SK-MEL-5 (cell line): ENCODE results near the gene PEX16. TPM values are rescaled to one million over a fixed set of nuclear protein-coding genes. Genes with fewer than 3 reads are reported as not detected.

Source experiments
- DNase-seq: peaks from one replicate; pipeline ENCODE4 v3.0.0-alpha.2; 2016; ENCODE audit warnings: low read depth, low spot score
- in situ Hi-C: cut with HindIII; loops from 2 replicates; pipeline ENCODE4 v1.10.0; 2016; ENCODE audit warnings: low sequenced_read_pairs, high pct_unique_total_duplicates, low pct_unique_long_range_greater_than_20kb
- polyA plus RNA-seq, 2 experiments: library from polyadenylated mRNA; depleted of rRNA; stranded (reverse); fragments of >200 nt; gene quantifications; 2 replicates each; pipeline ENCODE4 v1.2.3, GENCODE V29; 2015
- total RNA-seq: library from RNA; depleted of rRNA; stranded (reverse); fragments of >200 nt; shearing (Covaris generic); gene quantifications from 2 replicates; pipeline ENCODE4 v1.2.3, GENCODE V29; 2014; rRNA removed

Gene PEX16
- total RNA-seq: 25.8 and 26.0 TPM in 2 replicates
- 29.8 and 43.7 TPM in 2 replicates for polyA plus RNA-seq (2015; cell fraction: cytosol; rRNA removed)
- 108 and 183 TPM in 2 replicates for polyA plus RNA-seq (2015; cell fraction: nucleus; rRNA removed)

GRCh38 chr11:45917623-45918330 lies at the start of gene PEX16:
Gene PEX16 (minus strand): TSS chr11:45917877. CDS start chr11:45917811, 66 bp downstream.
- peak; percentile 96 for DNase-seq
- in situ Hi-C loops: no loop called here

DNA sequence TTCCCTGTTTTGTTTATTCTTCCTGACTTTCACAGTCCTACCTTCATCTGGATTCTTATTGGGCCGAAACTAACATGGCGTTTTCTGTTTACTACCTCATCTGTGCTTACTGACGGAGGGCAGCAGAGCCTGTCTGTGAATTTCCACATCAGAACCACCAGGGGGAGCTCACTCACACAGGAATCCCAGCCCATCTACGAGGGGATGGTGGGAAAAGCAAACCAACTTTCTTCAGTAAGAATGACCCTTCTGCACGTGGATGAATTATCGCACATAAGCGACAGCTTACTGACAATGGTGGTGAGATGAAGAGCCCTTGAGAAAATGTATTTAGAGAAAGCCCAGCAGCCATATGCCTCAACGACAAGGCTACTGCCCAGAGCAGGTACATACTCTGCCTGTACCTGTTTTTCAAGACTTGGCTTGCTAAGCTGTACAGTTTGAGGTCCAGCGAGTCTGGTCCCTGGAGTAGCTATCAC lies 47.3 kb upstream of the PEX16 start:
- in situ Hi-C loops: no loop called here
- peak; percentile 82 for DNase-seq

GRCh38 chr11:45961751-45962240 lies 44.1 kb upstream of the PEX16 start:
- DNase-seq: no peak
- in situ Hi-C loops: no loop called here

GRCh38 chr11:45960387-45961095 lies 42.9 kb upstream of the PEX16 start:
- in situ Hi-C loops: no loop called here
- no peak for DNase-seq

GRCh38 chr11:45959851-45960250 lies 42.2 kb upstream of the PEX16 start:
- no peak for DNase-seq
- in situ Hi-C loops: no loop called here

DNA sequence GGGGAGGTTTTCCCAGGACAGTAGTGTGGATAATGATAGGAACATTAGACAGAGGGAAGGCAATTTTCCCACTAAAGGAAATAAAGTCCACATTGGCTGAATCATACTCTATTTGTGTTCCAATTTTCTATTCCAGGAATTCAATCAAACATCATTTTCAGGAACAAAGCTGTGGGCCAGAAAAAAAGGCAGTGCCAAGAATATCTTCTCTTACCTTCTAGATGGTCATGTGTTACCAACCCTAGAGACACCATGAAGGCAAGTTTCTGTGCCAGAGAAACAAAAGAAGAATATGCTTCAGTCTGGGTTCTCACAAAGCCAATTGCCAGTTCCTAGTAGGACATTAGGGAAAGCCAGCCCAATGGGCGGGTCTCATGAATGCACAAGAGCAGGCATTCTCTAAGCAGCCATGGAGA lies 32.3 kb upstream of the PEX16 start:
- DNase-seq: peak; percentile 22
- in situ Hi-C loops: no loop called here

DNA sequence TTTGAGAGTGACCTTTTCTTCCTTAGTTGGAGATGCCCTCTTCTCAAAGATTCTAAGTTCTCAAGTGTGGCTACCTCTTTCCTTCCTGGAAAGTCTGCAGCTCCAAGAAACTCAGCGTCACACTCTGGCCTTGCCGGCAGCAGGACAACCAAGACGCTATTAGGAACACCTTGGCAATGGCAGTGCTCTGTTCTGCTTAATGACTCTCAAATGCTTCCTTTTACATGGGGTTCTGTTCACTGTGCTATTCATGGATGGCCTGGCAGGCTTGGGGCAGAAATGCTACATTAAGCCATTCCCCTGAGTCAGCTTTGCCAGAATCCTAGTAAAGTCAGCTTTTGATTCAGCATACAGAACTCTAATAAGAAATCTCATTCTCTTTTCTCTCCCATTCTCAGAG lies 30.7 kb upstream of the PEX16 start:
- in situ Hi-C loops: no loop called here

DNA sequence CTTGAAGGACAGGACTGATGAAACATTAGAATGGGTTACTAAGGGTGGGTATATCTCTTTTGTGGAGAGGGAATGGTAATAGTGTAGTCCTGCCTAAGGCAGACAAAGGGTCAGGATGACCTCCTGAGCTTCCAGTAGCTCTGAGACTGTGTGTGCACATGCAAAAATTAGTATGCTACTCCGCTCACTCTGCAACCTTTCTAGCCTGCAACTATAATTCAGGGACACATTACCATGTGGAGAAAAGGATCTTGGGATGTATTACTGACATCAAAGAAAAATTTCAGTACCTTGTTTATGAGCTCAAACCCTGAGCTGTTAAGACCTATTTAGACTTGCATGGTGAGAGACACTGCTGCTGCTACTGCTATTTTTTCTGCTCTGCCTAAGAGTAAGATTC lies 30.2 kb upstream of the PEX16 start:
- in situ Hi-C loops: no loop called here
- no peak for DNase-seq

More for the DNA sequence above, 30.7 kb upstream of the PEX16 start:
- no peak for DNase-seq

DNA sequence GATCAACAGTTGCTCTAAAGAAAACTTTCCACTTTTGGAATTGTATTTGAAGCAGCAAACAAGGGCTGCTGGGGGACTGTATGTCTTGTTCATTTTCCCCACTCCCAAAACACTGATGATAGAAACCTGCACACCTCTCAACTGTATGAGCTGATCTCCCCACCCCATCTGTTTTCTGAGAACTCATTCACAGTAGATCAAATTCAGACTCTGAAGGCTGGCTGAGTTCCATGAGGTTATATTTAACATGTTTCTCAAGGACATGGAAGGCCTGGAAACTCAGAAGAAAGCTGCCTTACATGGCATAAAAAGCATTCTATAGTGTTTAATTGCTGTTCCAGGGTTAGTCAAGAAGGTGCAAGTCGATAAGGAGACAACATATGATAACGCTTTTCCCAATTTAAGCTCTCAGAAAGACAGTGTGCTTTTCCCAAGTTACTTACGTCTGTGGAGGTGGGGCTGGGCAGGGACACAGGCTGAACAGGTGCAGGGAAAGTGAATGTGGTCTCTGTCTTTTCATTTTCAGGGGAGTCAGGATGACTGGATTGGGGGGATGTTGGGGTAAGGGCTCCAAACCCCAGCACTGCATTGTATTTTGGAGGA lies 27.8 kb upstream of the PEX16 start:
- no peak for DNase-seq

DNA sequence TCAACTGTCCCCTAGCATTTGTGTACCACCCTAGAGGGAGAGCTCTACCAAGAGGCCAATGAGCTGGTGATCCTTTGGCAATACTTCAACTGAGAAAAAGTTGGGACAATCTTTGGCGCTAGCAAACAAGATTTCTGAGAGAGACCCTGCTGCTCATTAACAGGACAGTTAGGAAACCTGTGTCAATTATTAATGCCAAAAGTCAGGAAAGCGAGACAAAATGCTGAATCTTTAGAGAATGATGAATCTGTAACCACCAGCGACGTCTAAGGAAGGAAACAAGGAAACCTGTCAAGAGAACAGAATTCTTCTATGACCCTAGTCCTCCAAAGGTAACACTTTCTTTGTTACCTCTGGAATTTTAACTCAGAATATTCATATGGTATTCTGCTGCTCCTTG lies 24.7 kb upstream of the PEX16 start:
- in situ Hi-C loops: no loop called here
- DNase-seq: no peak

More for the DNA sequence above, 27.8 kb upstream of the PEX16 start:
- in situ Hi-C loops: no loop called here

GRCh38 chr11:45941285-45941684 lies 23.6 kb upstream of the PEX16 start:
- in situ Hi-C loops: no loop called here
- DNase-seq: no peak

DNA sequence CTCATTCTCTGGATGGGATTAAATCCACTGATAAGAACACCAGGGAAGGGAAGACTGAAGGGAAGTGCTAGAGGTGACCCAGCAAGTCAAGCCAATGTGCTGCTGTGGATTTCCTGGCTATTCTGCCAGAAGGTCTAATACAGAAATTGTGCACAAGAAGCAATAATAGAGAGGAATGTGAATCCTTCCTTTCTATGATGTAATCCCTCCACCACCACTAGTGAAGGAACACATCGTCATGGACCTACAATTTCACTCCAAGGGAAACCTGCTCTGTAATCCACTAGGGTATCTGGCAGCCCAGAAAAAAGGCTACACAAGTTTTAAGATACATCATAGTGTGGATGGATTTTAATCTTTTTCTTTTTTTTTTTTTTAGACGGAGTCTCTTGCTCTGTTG lies 22.2 kb upstream of the PEX16 start:
- in situ Hi-C loops: no loop called here
- no peak for DNase-seq

DNA sequence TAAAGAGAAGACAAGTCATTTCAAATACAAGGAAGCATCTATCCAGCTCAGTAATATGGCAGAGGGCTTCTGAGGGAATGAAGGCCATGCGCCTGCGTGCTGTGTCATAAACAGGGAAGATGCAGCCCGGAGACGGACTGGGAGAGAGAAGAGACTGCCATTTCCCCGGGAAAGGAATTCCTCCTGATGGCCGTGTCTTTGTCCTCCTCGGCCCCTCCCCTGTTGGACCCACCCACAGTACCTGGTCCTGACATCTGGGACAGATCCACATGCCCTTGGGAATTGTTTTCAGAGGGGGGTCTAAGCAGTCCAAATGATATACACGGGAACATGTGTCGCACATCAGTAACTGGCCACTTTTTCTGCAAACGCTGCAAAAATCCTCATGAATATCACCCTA lies 20.2 kb upstream of the PEX16 start:
- DNase-seq: no peak
- in situ Hi-C loops: no loop called here

GRCh38 chr11:45936511-45937054 lies 18.9 kb upstream of the PEX16 start:
- no peak for DNase-seq
- in situ Hi-C loops: no loop called here

DNA sequence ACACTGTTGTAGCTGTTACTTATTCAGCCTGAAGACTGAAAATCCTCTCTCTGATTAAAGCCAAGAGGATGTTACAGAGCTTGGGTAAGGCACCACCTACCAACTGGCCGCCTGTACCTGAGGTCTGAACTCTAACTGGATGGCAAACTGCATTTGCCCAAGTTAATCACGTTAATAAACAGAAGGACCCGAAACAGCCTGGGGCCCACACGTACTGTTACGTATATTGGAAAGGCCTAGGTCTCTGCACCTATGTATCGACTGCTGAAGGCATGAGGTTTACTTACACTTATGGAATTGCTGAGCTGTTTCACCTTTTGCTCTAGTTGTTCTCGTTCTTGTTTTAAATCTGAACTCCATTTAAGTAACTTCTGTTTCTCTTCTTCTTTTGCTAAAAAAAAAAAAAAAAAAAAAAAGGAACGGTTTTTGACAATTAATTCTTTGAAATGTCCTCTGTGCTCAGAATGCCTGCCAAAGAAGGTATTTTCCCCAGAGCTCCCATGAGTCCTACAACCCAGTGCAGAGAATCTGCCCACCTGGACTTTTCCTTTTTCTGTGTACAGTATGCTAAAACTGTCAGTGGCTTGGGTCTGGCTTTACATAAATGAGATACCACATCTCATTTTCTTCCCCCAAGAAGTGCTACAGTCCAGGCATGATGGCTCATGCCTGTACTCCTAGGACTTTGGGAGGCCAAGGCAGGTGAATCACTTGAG lies 17.8 kb upstream of the PEX16 start:
- DNase-seq: no peak
- in situ Hi-C loops: no loop called here

- in situ Hi-C loops: no loop called here
- no peak for DNase-seq
Observed at GRCh38 chr11:45934580-45935318, 17.1 kb upstream of the PEX16 start.
